Measurements from ENCODE around the gene ZNF263. TPM values are rescaled to one million over a fixed set of nuclear protein-coding genes. Genes with fewer than 3 reads are reported as not detected.
A peak's percentile ranks its signal among the peaks of the same experiment; 100 is the strongest.

Gene ZNF263
- total and polyA plus RNA-seq, 9 of the 15 experiments (the other 6 are each of a cell fraction or from before 2014, with no cell fraction given) = 4.6 to 48.3 (median 31.8) TPM

GRCh38 chr16:3235856-3236669, 47.2 kb upstream of the ZNF263 start (continued):
- TF ChIP-seq RBM25 (IDR thresholded peaks at IDR 0.05; ENCODE audit: low read depth, low read length, severe bottlenecking) (peak; percentile 93), ZNF57 (CRISPR knock-in tag; IDR thresholded peaks at IDR 0.05) (no peak), EGR1 (conservative IDR thresholded peaks at IDR 0.05) (peak; percentile 93), HNRNPLL (IDR thresholded peaks at IDR 0.05; ENCODE audit: low read depth, low read length, poor library complexity, severe bottlenecking) (peak; percentile 45), ETV1 (tag; conservative IDR thresholded peaks at IDR 0.05; ENCODE audit: low read depth) (peak; percentile 36; the same call in 1 of the 2 replicates), YY1 (IDR thresholded peaks at IDR 0.05; ENCODE audit: borderline replicate concordance in 1 of 3, control insufficient read depth in 1 of 3, extremely low read depth in 1 of 3, insufficient read depth in 3 of 3, insufficient read length in 1 of 3, insufficient replicate concordance in 2 of 3, low read depth in 1 of 3, low read length in 2 of 3) (peak in 1 of 3 experiments; percentile 55), ELK3 (CRISPR knock-in tag; IDR thresholded peaks at IDR 0.05) (no peak), HEY1 (CRISPR knock-in tag; IDR thresholded peaks at IDR 0.05; ENCODE audit: borderline replicate concordance) (no peak), ZNF699 (CRISPR knock-in tag; IDR thresholded peaks at IDR 0.05; ENCODE audit: insufficient replicate concordance) (no peak), CHD4 (IDR thresholded peaks at IDR 0.05; ENCODE audit: insufficient read depth, insufficient replicate concordance, low read depth, low read length, poor library complexity, severe bottlenecking) (peak; percentile 31), TRIM24 (IDR thresholded peaks at IDR 0.05) (peak; percentile 29 to 43; a peak in 2 of 4 replicates), ZNF224 (CRISPR knock-in tag; IDR thresholded peaks at IDR 0.05) (no peak)
- TF ChIP-seq, protein P1, sequence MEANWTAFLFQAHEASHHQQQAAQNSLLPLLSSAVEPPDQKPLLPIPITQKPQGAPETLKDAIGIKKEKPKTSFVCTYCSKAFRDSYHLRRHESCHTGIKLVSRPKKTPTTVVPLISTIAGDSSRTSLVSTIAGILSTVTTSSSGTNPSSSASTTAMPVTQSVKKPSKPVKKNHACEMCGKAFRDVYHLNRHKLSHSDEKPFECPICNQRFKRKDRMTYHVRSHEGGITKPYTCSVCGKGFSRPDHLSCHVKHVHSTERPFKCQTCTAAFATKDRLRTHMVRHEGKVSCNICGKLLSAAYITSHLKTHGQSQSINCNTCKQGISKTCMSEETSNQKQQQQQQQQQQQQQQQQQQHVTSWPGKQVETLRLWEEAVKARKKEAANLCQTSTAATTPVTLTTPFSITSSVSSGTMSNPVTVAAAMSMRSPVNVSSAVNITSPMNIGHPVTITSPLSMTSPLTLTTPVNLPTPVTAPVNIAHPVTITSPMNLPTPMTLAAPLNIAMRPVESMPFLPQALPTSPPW (CRISPR knock-in tag; IDR thresholded peaks at IDR 0.05) = 0 out of 2 replicates have a peak, but pooled peaks have one; percentile 50
- TF ChIP-seq, protein P2, sequence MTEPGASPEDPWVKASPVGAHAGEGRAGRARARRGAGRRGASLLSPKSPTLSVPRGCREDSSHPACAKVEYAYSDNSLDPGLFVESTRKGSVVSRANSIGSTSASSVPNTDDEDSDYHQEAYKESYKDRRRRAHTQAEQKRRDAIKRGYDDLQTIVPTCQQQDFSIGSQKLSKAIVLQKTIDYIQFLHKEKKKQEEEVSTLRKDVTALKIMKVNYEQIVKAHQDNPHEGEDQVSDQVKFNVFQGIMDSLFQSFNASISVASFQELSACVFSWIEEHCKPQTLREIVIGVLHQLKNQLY (CRISPR knock-in tag; conservative IDR thresholded peaks at IDR 0.05) = no peak
- TF ChIP-seq, protein P3, sequence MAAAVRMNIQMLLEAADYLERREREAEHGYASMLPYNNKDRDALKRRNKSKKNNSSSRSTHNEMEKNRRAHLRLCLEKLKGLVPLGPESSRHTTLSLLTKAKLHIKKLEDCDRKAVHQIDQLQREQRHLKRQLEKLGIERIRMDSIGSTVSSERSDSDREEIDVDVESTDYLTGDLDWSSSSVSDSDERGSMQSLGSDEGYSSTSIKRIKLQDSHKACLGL (CRISPR knock-in tag; IDR thresholded peaks at IDR 0.05; ENCODE audit: borderline replicate concordance, poor library complexity, severe bottlenecking) = no peak
- TF ChIP-seq, protein P4, sequence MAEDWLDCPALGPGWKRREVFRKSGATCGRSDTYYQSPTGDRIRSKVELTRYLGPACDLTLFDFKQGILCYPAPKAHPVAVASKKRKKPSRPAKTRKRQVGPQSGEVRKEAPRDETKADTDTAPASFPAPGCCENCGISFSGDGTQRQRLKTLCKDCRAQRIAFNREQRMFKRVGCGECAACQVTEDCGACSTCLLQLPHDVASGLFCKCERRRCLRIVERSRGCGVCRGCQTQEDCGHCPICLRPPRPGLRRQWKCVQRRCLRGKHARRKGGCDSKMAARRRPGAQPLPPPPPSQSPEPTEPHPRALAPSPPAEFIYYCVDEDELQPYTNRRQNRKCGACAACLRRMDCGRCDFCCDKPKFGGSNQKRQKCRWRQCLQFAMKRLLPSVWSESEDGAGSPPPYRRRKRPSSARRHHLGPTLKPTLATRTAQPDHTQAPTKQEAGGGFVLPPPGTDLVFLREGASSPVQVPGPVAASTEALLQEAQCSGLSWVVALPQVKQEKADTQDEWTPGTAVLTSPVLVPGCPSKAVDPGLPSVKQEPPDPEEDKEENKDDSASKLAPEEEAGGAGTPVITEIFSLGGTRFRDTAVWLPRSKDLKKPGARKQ (CRISPR knock-in tag; IDR thresholded peaks at IDR 0.05) = peak; percentile 91
